ENCODE results near the gene MRTFA.

GRCh38 chr22:40377931-40378330, 258.6 kb downstream of the MRTFA start:
- no peak for TF ChIP-seq POLR2A (IDR thresholded peaks at IDR 0.05)
- TF ChIP-seq, protein P1, sequence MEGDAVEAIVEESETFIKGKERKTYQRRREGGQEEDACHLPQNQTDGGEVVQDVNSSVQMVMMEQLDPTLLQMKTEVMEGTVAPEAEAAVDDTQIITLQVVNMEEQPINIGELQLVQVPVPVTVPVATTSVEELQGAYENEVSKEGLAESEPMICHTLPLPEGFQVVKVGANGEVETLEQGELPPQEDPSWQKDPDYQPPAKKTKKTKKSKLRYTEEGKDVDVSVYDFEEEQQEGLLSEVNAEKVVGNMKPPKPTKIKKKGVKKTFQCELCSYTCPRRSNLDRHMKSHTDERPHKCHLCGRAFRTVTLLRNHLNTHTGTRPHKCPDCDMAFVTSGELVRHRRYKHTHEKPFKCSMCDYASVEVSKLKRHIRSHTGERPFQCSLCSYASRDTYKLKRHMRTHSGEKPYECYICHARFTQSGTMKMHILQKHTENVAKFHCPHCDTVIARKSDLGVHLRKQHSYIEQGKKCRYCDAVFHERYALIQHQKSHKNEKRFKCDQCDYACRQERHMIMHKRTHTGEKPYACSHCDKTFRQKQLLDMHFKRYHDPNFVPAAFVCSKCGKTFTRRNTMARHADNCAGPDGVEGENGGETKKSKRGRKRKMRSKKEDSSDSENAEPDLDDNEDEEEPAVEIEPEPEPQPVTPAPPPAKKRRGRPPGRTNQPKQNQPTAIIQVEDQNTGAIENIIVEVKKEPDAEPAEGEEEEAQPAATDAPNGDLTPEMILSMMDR (IDR thresholded peaks at IDR 0.05), result no peak

Measured in esophagus squamous epithelium (tissue), 4 donors.